ENCODE data around the gene DPP4.

The DPP4 gene

DNA sequence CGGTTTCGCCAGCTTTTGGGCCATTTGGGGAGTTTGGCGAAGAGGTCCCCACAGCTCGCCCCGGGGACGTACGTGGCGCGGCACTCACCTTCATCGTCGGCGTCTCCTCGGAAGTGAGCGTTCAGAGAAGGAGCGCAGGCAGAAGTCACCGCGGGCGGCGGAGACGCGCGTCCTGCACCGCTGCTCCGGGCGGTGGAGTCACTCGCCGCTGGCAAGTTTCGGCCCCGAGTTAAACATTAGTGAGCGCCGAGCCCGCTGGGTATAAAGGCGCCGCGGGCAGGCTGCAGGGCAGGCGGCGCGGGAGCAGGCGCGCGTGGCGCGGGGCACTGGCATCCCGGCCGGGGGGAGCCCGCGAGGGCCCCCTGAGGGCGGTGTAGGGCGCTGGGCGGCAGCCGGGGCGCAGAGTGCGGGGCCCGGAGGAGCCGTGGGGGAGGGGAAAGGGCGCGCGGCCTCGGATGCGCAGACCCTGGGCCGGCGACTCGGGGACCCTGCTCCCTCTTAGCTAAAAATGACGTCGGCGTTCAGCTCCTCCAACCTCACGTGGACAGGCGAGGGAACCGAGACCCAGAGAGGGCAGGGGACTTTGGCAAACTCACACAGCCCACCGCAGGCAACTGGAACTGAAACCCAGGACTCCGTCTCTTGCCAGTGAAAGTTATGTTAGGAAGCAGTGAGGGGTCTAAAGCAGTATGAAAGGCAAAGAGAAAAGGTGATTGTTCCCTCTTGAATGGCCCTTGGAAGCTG lies at the start of gene DPP4:
DPP4 (minus strand) TSS at position 328 of the 744 bp plus-strand sequence; CDS start at position 94, 234 bp downstream.
- POLR2A ChIA-PET (ENCODE audit: low non-redundant PET) = no interaction called here
- no peak within 1 kb of the TSS for H3K27ac ChIP-seq
- peak; percentile 49 for DNase-seq (ENCODE audit: low spot score)
- CTCF ChIA-PET = interaction anchor here (0.5 to 1.0 kb wide), 3 partner anchors 9 to 919 kb away, joined by 3 to 4 read pairs (median 3); no protein-coding TSS in a partner anchor
- TF ChIP-seq CTCF (conservative IDR thresholded peaks at IDR 0.05; ENCODE audit: low read depth) = no peak

GRCh38 chr2:162118166-162119031 lies 44.4 kb upstream of the DPP4 start:
- CTCF ChIA-PET = no interaction called here
- peak overlapping the region; percentile 77 for H3K27ac ChIP-seq
- no peak for TF ChIP-seq CTCF (conservative IDR thresholded peaks at IDR 0.05; ENCODE audit: low read depth)
- peak; percentile 86 for DNase-seq (ENCODE audit: low spot score)
- POLR2A ChIA-PET (ENCODE audit: low non-redundant PET) = no interaction called here

GRCh38 chr2:162116352-162116751 lies 42.3 kb upstream of the DPP4 start:
- ChIA-PET POLR2A (ENCODE audit: low non-redundant PET) (no interaction called here), CTCF (no interaction called here)
- TF ChIP-seq CTCF (conservative IDR thresholded peaks at IDR 0.05; ENCODE audit: low read depth) = no peak
- H3K27ac ChIP-seq = no peak overlapping the region
- DNase-seq (ENCODE audit: low spot score) = no peak

- no peak overlapping the region for H3K27ac ChIP-seq
- POLR2A ChIA-PET (ENCODE audit: low non-redundant PET) = no interaction called here
- CTCF ChIA-PET = no interaction called here
- no peak for TF ChIP-seq CTCF (conservative IDR thresholded peaks at IDR 0.05; ENCODE audit: low read depth)
- no peak for DNase-seq (ENCODE audit: low spot score)
Observed at GRCh38 chr2:162115076-162115475, 41.1 kb upstream of the DPP4 start.

GRCh38 chr2:162114271-162114670 lies 40.3 kb upstream of the DPP4 start:
- no peak for TF ChIP-seq CTCF (conservative IDR thresholded peaks at IDR 0.05; ENCODE audit: low read depth)
- CTCF ChIA-PET = no interaction called here
- POLR2A ChIA-PET (ENCODE audit: low non-redundant PET) = no interaction called here
- no peak for DNase-seq (ENCODE audit: low spot score)
- no peak overlapping the region for H3K27ac ChIP-seq

- POLR2A ChIA-PET (ENCODE audit: low non-redundant PET) = no interaction called here
- TF ChIP-seq CTCF (conservative IDR thresholded peaks at IDR 0.05; ENCODE audit: low read depth) = no peak
- H3K27ac ChIP-seq = no peak overlapping the region
- DNase-seq (ENCODE audit: low spot score) = peak; percentile 38
- CTCF ChIA-PET = no interaction called here
Observed at GRCh38 chr2:162113776-162114168, 39.8 kb upstream of the DPP4 start.
